ENCODE results near the gene IRAK1. TPM values are rescaled to one million over a fixed set of nuclear protein-coding genes. Genes with fewer than 3 reads are reported as not detected.

IRAK1 gene
- total and polyA plus RNA-seq, 12 donors = 36.9 to 142 (median 88.8) TPM

DNA sequence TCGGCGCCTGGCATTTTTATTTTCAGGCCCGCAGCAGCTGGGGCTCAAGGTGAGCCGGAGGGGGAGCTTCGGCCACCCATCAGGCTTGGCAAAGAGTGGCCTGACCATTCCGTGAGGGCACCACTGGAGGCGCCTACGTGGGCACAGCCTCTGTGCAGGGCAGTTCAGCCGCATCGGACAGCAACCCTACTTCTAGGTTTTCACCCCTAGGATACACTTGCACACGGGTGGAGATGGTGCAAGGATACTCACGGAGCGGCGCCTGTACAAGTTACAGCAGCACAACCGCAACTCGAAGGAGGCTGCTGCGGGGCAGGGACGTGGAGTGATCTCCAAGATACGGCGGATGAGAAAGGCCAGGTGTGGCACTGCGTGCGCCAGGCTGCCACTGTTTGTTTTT is 58.9 kb downstream of the IRAK1 start:
- TF ChIP-seq POLR2A (IDR thresholded peaks at IDR 0.05) = no peak
- TF ChIP-seq, protein P1, sequence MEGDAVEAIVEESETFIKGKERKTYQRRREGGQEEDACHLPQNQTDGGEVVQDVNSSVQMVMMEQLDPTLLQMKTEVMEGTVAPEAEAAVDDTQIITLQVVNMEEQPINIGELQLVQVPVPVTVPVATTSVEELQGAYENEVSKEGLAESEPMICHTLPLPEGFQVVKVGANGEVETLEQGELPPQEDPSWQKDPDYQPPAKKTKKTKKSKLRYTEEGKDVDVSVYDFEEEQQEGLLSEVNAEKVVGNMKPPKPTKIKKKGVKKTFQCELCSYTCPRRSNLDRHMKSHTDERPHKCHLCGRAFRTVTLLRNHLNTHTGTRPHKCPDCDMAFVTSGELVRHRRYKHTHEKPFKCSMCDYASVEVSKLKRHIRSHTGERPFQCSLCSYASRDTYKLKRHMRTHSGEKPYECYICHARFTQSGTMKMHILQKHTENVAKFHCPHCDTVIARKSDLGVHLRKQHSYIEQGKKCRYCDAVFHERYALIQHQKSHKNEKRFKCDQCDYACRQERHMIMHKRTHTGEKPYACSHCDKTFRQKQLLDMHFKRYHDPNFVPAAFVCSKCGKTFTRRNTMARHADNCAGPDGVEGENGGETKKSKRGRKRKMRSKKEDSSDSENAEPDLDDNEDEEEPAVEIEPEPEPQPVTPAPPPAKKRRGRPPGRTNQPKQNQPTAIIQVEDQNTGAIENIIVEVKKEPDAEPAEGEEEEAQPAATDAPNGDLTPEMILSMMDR (IDR thresholded peaks at IDR 0.05) = no peak
- no peak overlapping the region for H3K27ac ChIP-seq
- no peaks in the 10 kb centered on the region for H3K27me3 ChIP-seq
- H3K4me1 ChIP-seq (replicated peaks in 1 of 2) = peaks cover 0 to 2% of the 10 kb centered on the region in 2 donors
- WGBS, 4 donors = 89 to 95% (median 93%) methylated on average over 12 to 22 of the region's 22 CpGs
- intact Hi-C loops (cut with DNase I) = no loop called here
- H3K4me3 ChIP-seq = no peak overlapping the region
- peaks cover 0 to 78% of the 10 kb centered on the region in 2 donors for H3K36me3 ChIP-seq (replicated peaks in 1 of 2)
- no peak for DNase-seq
- H3K9me3 ChIP-seq (replicated peaks in 1 of 3) = no peaks in the 10 kb centered on the region

MicroRNAs encoded within 50 kb of the gene (microRNA counts, 767-probe panel; counts per million panel counts)
- microRNA hsa-miR-718 = 0 counts per million in 2 donors

Small RNA genes lying within 50 kb of the gene (microRNA-seq; reads per million reads assigned to microRNA genes)
- gene MIR3202-1 (0 reads per million in 3 donors), gene MIR3202-2 (0 reads per million in 3 donors), gene MIR718 (0 reads per million in 3 donors)

Small RNA genes lying within 50 kb of the gene (small RNA-seq; reads per million reads assigned to genes)
- gene MIR3202-1 = 0.25 to 0.36 reads per million in 2 donors

Other genes starting within 250 kb of the IRAK1 start
- 1 to 10 TPM in 5 of 9 donors, under 1 TPM in 3, not detected in 1; 0.14 to 2.9 (median 1.3) TPM for gene SRPK3, start 238.9 kb downstream of the IRAK1 start, total RNA-seq
- 10 to 100 TPM in 1 of 3 donors, 1 to 10 TPM in 1, under 1 TPM in 1; 0.31 to 20.5 (median 4.9) TPM for gene SRPK3, start 238.9 kb downstream of the IRAK1 start, polyA plus RNA-seq
- gene IDH3G, start 225.5 kb downstream of the IRAK1 start, total RNA-seq = 100 to 1,000 TPM in 2 of 9 donors, 10 to 100 TPM in 7; 68.4 to 144 (median 83.1) TPM
- gene IDH3G, start 225.5 kb downstream of the IRAK1 start, polyA plus RNA-seq = 100 to 1,000 TPM in 2 of 3 donors, 10 to 100 TPM in 1; 73.9 to 112 (median 111) TPM
- 100 to 1,000 TPM; 162 to 609 (median 366) TPM for gene SSR4, start 225.2 kb downstream of the IRAK1 start, total RNA-seq
- gene SSR4, start 225.2 kb downstream of the IRAK1 start, polyA plus RNA-seq = 1,000 to 10,000 TPM in 1 of 3 donors, 100 to 1,000 TPM in 2; 195 to 1,349 (median 921) TPM
- 1 to 10 TPM in 8 of 9 donors, under 1 TPM in 1; 0.69 to 8.8 (median 3.4) TPM for gene PDZD4, start 189.4 kb downstream of the IRAK1 start, total RNA-seq
- 10 to 100 TPM in 1 of 3 donors, 1 to 10 TPM in 2; 3.0 to 39.2 (median 9.5) TPM for gene PDZD4, start 189.4 kb downstream of the IRAK1 start, polyA plus RNA-seq
- gene L1CAM, start 133.7 kb downstream of the IRAK1 start, total RNA-seq = 10 to 100 TPM in 3 of 9 donors, 1 to 10 TPM in 4, under 1 TPM in 2; 0.52 to 50.1 (median 2.7) TPM
- gene L1CAM, start 133.7 kb downstream of the IRAK1 start, polyA plus RNA-seq = 10 to 100 TPM in 2 of 3 donors, 1 to 10 TPM in 1; 8.9 to 34.1 (median 14.5) TPM
- 1 to 10 TPM in 1 of 9 donors, under 1 TPM in 8; 0.11 to 1.1 (median 0.57) TPM for gene AVPR2, start 115.2 kb downstream of the IRAK1 start, total RNA-seq
- gene AVPR2, start 115.2 kb downstream of the IRAK1 start, polyA plus RNA-seq = 1 to 10 TPM in 2 of 3 donors, not detected in 1; 1.0 to 1.6 TPM
- gene ARHGAP4, start 93.6 kb downstream of the IRAK1 start, total RNA-seq = 10 to 100 TPM; 22.4 to 67.8 (median 45.0) TPM
- 100 to 1,000 TPM in 2 of 3 donors, 1 to 10 TPM in 1; 1.5 to 316 (median 118) TPM for gene ARHGAP4, start 93.6 kb downstream of the IRAK1 start, polyA plus RNA-seq
- 100 to 1,000 TPM in 3 of 9 donors, 10 to 100 TPM in 6; 60.0 to 159 (median 93.2) TPM for gene NAA10, start 84.9 kb downstream of the IRAK1 start, total RNA-seq
- gene NAA10, start 84.9 kb downstream of the IRAK1 start, polyA plus RNA-seq = 100 to 1,000 TPM; 121 to 287 (median 228) TPM
- 10 to 100 TPM; 15.5 to 37.4 (median 24.6) TPM for gene RENBP, start 75.3 kb downstream of the IRAK1 start, total RNA-seq
- 10 to 100 TPM in 2 of 3 donors, 1 to 10 TPM in 1; 5.4 to 69.6 (median 27.6) TPM for gene RENBP, start 75.3 kb downstream of the IRAK1 start, polyA plus RNA-seq
- 10 to 100 TPM in 8 of 9 donors, 1 to 10 TPM in 1; 9.2 to 77.1 (median 57.8) TPM for gene HCFC1, start 48.1 kb downstream of the IRAK1 start, total RNA-seq
- 10 to 100 TPM; 15.3 to 32.7 (median 19.6) TPM for gene HCFC1, start 48.1 kb downstream of the IRAK1 start, polyA plus RNA-seq
- 10 to 100 TPM in 7 of 9 donors, 1 to 10 TPM in 2; 5.7 to 29.2 (median 16.7) TPM for gene TMEM187, start 47.1 kb downstream of the IRAK1 start, total RNA-seq
- 1 to 10 TPM; 4.0 to 6.8 (median 5.3) TPM for gene TMEM187, start 47.1 kb downstream of the IRAK1 start, polyA plus RNA-seq
- gene MECP2, start 77.8 kb upstream of the IRAK1 start, total RNA-seq = 10 to 100 TPM; 16.9 to 67.7 (median 60.2) TPM
- 10 to 100 TPM; 23.3 to 28.6 (median 24.5) TPM for gene MECP2, start 77.8 kb upstream of the IRAK1 start, polyA plus RNA-seq
- gene OPN1LW, start 124.3 kb upstream of the IRAK1 start, total RNA-seq = not detected
- gene OPN1LW, start 124.3 kb upstream of the IRAK1 start, polyA plus RNA-seq = not detected
- not detected for gene OPN1MW, start 162.7 kb upstream of the IRAK1 start, total RNA-seq
- gene OPN1MW, start 162.7 kb upstream of the IRAK1 start, polyA plus RNA-seq = not detected
- not detected for gene OPN1MW2, start 199.9 kb upstream of the IRAK1 start, total RNA-seq
- not detected for gene OPN1MW2, start 199.9 kb upstream of the IRAK1 start, polyA plus RNA-seq
- gene OPN1MW3, start 237.7 kb upstream of the IRAK1 start, total RNA-seq = not detected
- not detected for gene OPN1MW3, start 237.7 kb upstream of the IRAK1 start, polyA plus RNA-seq